ENCODE measurements around the gene ITGA2.

DNA sequence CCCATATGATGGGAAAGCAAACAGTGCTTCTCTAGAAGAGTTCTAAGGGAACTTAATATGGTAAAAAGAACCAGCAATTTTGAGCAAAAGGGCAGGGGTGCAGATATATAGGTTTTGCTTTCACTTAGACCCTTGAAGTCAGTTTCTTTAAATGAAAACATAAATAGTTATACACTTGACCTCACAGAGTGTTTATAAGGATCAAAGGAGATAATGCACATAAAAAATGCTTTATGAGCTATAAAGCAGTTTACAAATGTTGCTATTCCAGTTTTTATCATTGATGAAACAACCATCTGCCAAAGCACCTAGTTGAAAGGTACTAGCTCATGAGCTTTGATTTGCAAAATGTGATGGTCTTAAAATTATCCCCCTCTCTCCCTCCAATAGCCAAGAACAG, 45.7 kb downstream of the ITGA2 start:
- TF ChIP-seq EZH2 (IDR thresholded peaks at IDR 0.05; ENCODE audit: borderline replicate concordance) (no peak), EZH2phosphoT487 (IDR thresholded peaks at IDR 0.05; ENCODE audit: low read depth, severe bottlenecking, unreplicated experiment) (no peak)
- TF ChIP-seq, protein P1, sequence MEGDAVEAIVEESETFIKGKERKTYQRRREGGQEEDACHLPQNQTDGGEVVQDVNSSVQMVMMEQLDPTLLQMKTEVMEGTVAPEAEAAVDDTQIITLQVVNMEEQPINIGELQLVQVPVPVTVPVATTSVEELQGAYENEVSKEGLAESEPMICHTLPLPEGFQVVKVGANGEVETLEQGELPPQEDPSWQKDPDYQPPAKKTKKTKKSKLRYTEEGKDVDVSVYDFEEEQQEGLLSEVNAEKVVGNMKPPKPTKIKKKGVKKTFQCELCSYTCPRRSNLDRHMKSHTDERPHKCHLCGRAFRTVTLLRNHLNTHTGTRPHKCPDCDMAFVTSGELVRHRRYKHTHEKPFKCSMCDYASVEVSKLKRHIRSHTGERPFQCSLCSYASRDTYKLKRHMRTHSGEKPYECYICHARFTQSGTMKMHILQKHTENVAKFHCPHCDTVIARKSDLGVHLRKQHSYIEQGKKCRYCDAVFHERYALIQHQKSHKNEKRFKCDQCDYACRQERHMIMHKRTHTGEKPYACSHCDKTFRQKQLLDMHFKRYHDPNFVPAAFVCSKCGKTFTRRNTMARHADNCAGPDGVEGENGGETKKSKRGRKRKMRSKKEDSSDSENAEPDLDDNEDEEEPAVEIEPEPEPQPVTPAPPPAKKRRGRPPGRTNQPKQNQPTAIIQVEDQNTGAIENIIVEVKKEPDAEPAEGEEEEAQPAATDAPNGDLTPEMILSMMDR (IDR thresholded peaks at IDR 0.05; ENCODE audit: poor library complexity) = no peak
